NOMO-1 treated with dmso at 0.1 percent for 144 hours (cell line): ENCODE data around the gene EPN3.

ENCODE experiments used
- DNase-seq: peaks from one replicate; lab custom pipeline; 2025; ENCODE audit not compliant: unreplicated experiment; lab: John Stamatoyannopoulos, UW

Gene EPN3

DNA sequence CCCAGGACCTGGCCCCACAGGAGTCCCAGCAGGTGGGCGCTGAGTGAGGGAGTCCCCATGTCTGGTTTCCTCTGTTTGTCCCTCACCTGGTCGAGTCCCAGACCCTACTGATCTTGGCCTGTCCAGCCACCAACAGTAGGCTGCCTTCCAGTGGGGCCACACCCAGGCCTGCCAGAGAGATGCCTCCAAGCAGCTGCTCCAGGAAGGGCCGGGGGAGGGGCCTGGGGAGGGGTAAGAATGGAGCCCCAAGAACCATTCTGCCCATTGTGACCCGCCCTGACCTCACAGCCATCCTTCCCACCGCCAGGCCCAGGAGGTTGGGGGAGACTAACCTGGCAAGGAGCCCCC is 15.2 kb downstream of the EPN3 start:
- no peak for DNase-seq

DNA sequence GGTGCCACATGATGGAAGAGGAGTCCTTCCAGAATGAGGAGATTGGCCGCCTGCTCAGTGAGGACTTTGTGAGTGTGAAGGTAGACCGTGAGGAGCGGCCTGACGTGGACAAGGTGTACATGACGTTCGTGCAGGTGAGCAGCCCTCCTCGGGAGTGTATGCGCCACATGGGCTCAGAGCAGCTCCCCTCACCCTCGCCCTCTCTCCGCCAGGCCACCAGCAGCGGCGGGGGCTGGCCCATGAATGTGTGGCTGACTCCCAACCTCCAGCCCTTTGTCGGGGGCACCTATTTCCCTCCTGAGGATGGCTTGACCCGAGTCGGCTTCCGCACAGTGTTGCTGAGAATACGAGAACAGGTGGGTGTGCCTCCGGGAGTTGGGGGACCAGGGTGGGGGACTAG is 16.3 kb downstream of the EPN3 start:
- DNase-seq = no peak

DNA sequence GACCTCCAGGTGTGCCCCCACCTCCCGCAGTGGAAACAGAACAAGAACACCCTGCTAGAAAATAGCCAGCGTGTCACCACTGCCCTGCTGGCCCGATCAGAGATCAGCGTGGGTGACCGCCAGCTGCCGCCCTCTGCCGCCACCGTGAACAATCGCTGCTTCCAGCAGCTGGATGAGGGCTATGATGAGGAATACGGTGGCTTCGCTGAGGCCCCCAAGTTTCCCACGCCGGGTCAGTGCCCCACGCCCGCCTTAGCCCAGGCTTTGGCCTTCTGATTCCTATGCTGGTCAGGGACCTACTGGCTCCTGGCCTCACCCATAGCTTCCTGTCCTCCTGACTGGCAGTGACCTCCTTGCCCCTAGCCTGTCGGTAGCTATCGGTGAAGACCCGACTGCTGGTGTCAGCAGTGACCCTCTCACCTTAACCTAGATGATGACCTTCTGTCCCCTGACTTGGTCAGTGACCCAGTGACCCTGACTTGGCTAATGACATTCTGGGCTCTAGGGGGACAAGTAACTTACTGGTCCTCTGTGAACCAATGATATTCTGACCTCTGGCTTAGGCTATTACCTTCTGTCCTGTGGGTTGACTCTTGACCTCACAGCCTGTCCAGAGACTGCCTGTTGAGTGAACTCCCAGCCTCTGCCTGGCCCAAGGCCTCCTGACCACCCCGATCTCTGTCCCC is 16.9 kb downstream of the EPN3 start:
- DNase-seq = no peak

DNA sequence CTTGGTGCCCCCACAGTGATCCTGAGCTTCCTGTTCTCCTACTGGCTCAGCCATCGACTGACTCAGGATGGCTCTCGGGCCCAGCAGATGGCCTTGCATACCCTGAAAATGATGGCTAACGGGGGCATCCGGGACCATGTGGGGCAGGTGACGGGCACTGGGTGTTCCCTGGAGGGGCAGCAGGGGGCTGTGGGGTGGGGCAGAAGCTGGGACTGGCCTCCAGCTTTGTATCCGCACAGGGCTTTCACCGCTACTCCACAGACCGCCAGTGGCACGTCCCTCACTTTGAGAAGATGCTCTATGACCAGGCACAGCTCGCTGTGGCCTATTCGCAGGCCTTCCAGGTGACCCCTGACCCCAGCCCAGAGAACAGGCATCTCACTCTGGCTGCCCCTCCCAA is 17.4 kb downstream of the EPN3 start:
- no peak for DNase-seq

DNA sequence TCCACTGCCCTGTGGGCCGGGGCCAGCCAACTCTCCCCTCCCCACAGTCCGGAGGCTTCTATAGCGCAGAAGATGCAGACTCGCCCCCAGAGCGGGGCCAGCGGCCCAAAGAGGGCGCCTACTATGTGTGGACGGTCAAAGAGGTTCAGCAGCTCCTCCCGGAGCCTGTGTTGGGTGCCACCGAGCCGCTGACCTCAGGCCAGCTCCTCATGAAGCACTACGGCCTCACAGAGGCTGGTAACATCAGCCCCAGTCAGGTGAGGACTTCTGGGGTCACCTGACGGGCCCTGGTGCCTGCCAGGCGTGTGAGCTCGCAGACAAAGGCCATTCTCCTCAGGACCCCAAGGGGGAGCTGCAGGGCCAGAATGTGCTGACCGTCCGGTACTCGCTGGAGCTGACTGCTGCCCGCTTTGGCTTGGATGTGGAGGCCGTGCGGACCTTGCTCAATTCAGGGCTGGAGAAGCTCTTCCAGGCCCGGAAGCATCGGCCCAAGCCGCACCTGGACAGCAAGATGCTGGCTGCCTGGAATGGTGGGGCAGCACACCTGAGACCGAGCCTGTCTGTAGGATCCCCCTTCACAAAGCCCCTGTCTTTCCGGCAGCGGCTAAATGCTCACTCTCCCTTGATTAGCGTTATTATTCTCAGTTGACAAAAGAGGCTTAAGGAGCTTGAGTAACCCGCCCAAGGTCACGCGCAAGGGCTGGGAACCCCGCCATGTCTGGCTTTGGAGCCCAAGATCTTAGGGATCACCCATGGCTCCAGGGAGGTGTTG is 18.3 kb downstream of the EPN3 start:
- DNase-seq = no peak

DNA sequence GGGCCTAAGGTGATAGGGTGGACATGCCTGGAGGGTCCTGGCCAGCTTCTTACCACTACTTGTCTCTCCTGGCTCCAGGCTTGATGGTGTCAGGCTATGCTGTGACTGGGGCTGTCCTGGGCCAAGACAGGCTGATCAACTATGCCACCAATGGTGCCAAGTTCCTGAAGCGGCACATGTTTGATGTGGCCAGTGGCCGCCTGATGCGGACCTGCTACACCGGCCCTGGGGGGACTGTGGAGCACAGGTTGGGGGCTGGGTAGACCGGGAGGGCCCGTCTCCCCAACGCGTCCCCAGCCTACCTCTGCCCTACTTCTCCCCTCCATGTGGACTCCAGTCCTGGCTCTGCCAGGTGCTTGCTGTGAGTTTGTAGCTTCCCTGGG is 18.9 kb downstream of the EPN3 start:
- DNase-seq = no peak

DNA sequence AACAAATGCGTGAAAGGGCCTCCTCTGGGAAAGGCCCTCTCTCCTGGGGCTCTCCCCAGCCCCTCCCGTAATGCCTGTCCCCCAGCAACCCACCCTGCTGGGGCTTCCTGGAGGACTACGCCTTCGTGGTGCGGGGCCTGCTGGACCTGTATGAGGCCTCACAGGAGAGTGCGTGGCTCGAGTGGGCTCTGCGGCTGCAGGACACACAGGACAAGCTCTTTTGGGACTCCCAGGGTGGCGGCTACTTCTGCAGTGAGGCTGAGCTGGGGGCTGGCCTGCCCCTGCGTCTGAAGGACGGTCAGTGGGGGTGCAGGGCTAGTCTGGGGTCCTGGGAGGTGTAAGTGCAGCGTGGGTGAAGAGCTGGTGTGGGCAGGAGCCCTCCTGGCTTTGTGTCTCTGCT is 19.3 kb downstream of the EPN3 start:
- DNase-seq = no peak

DNA sequence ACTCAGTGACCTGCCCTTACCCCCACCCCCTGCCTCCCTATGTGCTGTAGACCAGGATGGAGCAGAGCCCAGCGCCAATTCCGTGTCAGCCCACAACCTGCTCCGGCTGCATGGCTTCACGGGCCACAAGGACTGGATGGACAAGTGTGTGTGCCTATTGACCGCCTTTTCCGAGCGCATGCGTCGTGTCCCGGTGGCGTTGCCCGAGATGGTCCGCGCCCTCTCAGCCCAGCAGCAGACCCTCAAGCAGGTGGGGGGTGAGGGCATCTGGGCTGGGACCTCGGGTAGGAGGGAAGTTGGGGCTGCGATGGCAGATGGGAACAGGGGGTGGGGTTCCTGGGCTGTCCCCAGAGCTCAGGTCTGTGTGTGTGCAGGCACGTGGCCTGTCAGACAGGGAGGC is 21.7 kb downstream of the EPN3 start:
- no peak for DNase-seq

DNA sequence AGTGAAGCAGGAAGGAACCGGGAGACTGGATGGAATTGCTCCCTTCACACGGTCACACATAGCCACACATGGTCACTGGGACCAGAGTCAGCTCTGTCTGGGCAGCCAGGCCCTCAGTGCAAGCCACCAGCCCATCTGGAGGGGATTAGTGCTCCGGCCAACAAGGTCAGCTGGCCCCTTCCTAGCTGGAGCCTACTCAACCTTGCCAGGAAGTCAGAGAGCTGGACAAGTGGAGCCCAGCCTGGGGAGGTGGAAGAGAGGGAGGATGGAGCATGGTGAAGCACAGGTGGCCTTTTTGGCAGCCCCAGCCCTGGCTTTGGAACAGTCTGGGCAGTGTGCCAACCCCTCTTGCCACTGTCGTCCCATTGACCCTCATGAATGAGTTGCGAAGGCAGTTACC is 24.3 kb downstream of the EPN3 start:
- DNase-seq = no peak

DNA sequence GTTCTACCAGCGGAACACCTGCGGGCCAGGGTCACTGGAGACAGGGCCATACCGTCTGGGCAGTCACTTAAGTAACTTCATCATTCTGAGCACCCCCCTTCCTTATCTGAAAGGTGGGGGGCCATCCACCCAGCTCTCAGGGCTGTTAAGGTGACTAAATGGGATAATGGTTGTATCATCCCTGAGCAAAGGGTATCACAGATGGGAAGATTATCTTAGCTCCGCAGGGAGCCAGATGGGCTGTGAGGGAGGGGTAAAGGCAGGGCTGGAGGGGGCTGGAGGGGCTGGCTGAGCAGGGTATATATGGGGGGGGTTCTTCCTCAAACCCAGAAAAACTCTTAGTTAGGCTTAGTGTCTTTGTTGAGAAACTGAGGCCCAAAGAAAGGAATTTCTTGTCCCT is 25.1 kb downstream of the EPN3 start:
- no peak for DNase-seq

DNA sequence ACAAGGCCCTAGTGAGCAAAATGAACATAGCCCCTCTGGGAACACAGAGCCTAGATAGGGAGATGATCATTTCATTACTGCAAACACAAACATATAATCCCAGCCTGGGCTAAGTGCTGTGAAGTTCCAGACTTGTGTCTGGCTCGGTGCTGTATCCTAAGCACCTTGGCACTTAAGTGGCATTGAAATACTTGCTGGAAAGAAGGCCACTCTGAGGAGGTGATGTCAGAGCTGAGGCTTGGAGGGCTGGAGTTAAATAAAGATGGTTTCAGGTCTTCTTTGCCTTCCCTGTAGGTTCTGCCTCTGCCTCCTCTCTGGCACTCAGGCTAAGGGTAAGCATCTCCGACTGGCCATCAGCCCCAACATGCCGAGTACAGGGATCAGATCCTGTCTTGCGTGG is 25.6 kb downstream of the EPN3 start:
- no peak for DNase-seq

DNA sequence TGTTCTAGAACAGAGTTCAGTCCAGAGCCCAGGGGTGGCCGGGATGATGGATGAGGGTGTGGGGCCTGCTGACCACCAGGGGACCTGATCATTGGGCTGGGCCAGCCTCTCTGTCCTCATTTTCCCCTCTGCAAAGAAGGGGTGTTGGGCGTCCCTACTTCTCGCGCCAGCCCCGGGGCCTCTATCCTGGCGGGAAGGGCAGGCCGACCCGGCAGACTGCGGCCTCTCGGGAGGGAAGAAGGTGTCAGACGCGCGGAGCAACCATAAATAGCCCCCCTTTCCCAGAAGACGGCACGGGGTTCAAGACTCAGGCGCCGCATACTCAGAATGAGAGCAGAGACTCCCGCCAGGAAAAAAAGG is 26.0 kb downstream of the EPN3 start:
- no peak for DNase-seq

DNA sequence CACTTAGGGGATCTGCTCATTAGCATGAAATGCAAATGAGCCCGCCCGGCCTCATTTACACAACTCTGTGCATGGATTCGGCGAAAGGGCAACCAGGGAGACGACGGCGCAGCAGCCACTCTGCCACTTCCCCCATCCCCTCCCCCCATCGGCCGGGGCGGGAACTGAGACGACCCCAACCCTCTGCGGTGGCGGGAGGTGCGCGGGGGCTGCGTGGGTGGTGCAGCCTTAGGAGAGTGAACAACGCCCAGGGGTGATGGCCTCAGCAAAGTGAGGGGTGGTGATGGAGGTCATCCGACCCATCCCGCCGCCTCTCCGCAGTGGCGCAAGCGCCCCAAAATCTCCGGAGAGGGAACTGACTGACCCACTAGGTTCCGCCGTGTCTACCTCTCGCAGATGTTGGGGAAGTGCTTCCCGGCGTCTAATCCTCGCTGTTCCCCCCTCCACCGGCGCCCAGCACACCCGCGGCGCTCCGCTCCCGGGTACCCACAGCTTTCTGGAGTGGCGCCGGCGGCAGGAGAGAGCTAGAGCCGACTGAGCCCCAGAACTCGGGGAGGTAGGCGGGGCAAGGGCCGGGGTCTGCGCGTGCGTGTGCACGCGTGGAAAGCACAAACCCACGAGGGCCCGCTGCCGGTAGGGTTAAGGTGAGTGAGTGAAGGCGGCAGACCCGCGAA is 26.5 kb downstream of the EPN3 start:
- DNase-seq = no peak

DNA sequence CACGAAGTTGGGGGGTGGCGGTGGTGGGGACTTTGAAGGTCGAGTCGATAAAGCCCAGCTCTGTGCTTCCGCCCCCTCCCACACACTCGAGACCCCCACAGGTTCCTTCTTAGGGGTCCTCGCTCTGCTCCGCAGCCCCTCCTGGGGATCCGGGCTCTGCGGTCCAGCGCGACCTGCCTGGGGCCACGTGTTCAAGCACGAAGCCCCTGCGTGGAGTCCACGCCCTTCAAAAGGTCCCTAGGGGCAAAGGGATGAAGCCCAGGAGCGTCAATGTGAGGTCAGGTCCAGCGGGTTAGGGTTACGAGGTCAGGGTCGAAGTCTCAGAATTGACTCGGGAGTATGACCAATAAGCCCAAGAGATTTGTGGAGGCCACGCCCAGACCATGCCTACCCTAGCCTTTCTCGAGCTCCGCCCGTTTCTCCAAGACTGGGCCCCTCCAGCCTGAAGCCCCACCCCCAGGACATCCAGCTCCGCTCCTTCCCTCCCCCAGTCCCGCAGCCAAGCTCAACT is 27.2 kb downstream of the EPN3 start:
- no peak for DNase-seq

DNA sequence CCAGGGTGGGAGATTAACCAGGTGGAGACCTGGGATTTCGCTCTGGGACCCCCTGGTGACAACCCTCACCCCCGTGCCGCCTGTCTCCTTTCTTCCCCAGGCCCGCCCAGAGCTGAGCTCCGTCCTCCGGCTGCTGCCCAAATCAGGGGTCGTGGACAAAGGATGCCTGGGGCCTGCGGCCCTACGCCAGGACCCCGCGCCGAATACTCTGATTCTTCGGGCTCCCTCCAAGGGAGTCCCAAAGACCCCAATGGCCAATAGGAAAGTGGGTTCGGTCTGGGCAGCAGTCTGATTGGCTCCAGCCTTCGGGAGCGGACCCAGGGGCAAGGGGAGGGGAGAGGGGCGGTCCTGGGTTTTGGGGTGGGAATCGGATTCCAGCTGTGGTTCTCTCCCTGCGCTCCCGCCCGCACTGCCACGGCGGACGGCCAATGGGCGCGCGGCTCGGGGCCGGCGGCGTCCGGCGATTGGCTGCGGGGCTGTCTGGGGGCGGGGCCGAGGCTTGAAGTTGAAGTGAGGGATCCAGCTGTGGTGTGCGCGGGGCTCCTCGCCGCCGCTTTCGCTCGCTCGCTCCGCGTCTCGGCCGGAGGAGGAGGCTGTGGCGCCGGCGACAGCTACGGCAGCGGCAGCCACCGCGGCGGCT is 27.8 kb downstream of the EPN3 start, which contains the start of gene CACNA1G:
CACNA1G (plus strand) TSS at position 531 of the 640 bp plus-strand sequence. CDS start 745 bp downstream, outside the sequence.
- DNase-seq = peak; percentile 78

DNA sequence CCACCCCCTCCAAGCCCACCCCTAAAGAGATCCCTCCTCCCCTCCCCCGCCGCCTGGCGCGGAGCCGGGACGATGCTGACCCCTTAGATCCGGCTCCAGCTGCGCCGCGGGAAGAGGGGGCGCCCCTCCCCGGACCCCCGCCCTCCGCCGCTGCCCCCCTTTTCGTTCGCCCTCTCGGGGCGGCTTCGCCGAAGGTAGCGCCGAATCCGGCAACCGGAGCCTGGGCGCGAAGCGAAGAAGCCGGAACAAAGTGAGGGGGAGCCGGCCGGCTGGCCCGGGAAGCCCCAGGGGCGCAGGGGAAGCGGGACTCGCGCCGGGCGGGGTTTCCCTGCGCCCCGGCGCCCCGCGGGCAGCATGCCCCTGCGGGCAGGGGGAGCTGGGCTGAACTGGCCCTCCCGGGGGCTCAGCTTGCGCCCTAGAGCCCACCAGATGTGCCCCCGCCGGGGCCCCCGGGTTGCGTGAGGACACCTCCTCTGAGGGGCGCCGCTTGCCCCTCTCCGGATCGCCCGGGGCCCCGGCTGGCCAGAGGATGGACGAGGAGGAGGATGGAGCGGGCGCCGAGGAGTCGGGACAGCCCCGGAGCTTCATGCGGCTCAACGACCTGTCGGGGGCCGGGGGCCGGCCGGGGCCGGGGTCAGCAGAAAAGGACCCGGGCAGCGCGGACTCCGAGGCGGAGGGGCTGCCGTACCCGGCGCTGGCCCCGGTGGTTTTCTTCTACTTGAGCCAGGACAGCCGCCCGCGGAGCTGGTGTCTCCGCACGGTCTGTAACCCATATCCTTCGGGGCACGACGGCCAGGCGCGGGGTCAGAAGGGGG is 28.6 kb downstream of the EPN3 start:
- no peak for DNase-seq

DNA sequence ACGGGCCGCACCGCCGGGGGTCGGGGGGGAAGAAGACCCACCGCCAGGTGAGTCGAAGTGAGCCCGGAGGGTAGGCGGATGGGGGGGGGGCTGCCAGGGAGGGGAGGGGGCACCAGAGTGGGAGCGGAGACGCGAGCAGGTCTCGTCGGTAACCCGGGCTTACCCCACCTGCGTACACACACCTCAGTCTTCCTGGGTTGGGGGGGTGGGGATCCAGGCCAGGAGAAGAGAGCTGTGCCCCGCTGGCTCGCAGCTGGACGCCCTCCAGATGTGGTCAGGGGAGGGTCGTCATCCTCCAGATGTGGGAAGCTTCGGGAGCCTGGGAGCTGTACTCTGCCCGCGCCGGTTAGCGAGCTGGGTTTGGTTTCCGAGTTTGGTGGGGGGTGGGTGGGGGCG is 29.2 kb downstream of the EPN3 start:
- DNase-seq = no peak

DNA sequence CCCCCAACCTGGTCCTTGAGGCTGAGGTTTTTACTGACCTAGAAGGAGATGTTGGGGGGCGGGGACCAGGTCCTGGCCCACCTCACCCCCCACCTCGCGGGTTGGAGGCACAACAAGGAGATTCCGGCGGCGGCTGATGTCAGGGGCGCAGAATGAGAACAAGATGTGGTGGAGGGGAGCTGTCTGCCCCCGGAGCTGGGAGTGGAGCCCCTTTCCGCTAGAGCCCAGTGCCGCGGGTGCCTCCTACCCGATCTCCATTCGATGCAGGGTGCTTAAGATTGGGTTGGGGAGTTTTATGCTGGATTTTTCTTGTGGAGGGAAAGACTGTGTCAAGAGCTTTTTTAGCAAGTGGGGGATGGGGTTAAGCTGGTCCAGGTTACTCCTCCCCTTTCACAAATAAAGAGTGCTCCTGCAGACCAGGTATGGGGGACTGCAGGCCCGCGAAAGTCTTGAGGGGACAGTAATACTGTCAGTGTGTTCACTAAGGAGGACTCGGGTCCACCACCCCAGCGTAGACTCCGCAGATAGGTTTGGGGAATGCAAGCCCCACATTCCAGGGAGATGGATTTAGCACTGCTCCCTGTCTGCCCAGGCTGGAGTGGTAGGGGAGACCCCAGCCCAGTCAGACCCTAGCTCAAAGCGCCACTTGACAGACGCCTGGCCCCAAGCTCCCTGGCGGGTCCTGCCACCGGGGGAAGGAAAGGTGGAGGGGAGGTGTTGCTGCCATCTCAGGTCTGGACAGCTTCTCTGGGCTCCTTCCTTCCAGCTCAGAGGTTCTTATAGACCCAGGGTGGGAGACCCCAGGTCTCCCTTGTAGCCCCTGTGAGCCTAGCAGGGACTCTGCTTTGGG is 29.9 kb downstream of the EPN3 start:
- DNase-seq = no peak

DNA sequence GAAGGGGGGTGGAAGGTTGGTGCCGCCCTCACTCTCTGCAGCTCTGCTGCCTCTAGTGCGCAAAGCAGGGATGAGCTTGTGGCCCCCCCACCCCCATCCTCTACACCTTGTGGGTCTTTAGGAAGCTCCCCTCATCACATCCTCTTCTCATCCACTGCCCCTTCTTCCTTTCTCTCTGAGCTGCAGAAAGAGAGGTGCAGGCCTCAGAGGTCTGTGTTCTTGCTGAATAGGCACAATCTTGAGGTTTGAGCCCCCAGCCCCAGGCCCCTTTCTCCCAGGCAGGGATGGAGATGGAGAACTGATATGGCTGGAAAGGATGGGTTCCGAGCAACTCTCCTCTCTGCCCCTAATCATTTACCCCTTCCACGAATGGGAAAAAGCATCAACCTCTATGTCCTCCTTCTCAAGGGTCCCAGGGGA is 30.6 kb downstream of the EPN3 start:
- DNase-seq = no peak

DNA sequence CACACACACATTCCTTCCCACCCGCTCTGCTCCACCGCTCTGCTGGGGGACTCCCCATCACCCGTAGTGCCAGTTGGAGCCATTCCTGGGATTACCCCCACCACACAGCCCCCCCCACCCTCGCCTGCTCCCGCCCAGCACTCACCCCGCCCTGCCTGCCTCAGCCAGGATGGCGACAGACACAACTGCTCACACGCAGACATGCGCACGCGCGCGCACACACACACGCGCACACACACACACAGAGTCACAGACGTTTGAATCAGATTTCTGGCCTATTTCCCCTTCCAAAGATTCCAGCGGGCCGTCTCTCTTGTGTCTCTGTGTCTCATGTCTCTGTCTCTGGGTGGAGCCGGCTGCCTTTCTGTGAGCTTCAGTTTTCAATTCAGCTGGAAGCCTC is 32.4 kb downstream of the EPN3 start:
- DNase-seq = no peak
